Measurements from ENCODE around the gene VWC2. TPM values are rescaled to one million over a fixed set of nuclear protein-coding genes. Genes with fewer than 3 reads are reported as not detected.

Gene VWC2
- total and polyA plus RNA-seq, 2 donors (not counting 1 experiment from before 2014, with no cell fraction given), result not detected

- POLR2A ChIA-PET, result no interaction called here
- H3K27ac ChIP-seq (ENCODE audit: low read length in 2 of 2), result no peak overlapping the region
- no peak overlapping the region for H3K4me2 ChIP-seq (replicated peaks; ENCODE audit: low read depth, low read length, poor library complexity, severe bottlenecking)
Observed at GRCh38 chr7:49766966-49767365, 6.5 kb upstream of the VWC2 start.

GRCh38 chr7:49767719-49768118 lies 5.7 kb upstream of the VWC2 start:
- H3K9me3 Mint-ChIP-seq (ENCODE audit: insufficient read depth), result no peaks in the 10 kb centered on the region
- CTCF ChIA-PET, result no interaction called here

More at GRCh38 chr7:49766966-49767365, 6.5 kb upstream of the VWC2 start:
- ATAC-seq (ENCODE audit: low read depth), result no peak
- no peaks in the 10 kb centered on the region for H3K36me3 ChIP-seq (replicated peaks in 1 of 2; ENCODE audit: control extremely low read depth in 1 of 2, control insufficient read depth in 1 of 2, extremely low read depth in 1 of 2, insufficient read depth in 2 of 2, low read length in 1 of 2)
- H4K20me1 ChIP-seq (ENCODE audit: control insufficient read depth, insufficient read depth, low read length, poor library complexity, severe bottlenecking), result no peaks in the 10 kb centered on the region
- H3K27me3 ChIP-seq (replicated peaks in 1 of 4; ENCODE audit: control extremely low read depth in 1 of 4, control insufficient read depth in 3 of 4, insufficient read depth in 4 of 4, low read length in 3 of 4), result peaks cover 0 to 14% (median 2%) of the 10 kb centered on the region in 4 experiments
- CTCF ChIA-PET, result no interaction called here
- H2AFZ ChIP-seq (ENCODE audit: insufficient read depth, low read depth, low read length, poor library complexity, severe bottlenecking), result no peak overlapping the region
- Mint-ChIP-seq H3K27me3 (peaks cover 19% of the 10 kb centered on the region), H3K27ac (no peak overlapping the region), H3K9me3 (ENCODE audit: insufficient read depth) (no peaks in the 10 kb centered on the region), H3K4me1 (peaks cover 8% of the 10 kb centered on the region), H3K4me3 (no peak overlapping the region)
- H3K4me3 ChIP-seq (ENCODE audit: control extremely low read depth in 1 of 5, extremely low read depth in 1 of 5, insufficient read depth in 1 of 5, low read depth in 2 of 5, low read length in 4 of 5), result no peak overlapping the region
- no peak for DNase-seq
- H3K9me3 ChIP-seq (ENCODE audit: control extremely low read depth in 1 of 3, control insufficient read depth in 2 of 3, insufficient read depth in 1 of 3, low read length in 2 of 3), result no peaks in the 10 kb centered on the region
- H3K79me2 ChIP-seq (ENCODE audit: control insufficient read depth, insufficient read depth, low read length), result no peaks in the 10 kb centered on the region
- H3K9ac ChIP-seq (ENCODE audit: low read length), result no peak overlapping the region
- intact Hi-C loops (cut with micrococcal nuclease), result no loop called here
- TF ChIP-seq, protein P1, sequence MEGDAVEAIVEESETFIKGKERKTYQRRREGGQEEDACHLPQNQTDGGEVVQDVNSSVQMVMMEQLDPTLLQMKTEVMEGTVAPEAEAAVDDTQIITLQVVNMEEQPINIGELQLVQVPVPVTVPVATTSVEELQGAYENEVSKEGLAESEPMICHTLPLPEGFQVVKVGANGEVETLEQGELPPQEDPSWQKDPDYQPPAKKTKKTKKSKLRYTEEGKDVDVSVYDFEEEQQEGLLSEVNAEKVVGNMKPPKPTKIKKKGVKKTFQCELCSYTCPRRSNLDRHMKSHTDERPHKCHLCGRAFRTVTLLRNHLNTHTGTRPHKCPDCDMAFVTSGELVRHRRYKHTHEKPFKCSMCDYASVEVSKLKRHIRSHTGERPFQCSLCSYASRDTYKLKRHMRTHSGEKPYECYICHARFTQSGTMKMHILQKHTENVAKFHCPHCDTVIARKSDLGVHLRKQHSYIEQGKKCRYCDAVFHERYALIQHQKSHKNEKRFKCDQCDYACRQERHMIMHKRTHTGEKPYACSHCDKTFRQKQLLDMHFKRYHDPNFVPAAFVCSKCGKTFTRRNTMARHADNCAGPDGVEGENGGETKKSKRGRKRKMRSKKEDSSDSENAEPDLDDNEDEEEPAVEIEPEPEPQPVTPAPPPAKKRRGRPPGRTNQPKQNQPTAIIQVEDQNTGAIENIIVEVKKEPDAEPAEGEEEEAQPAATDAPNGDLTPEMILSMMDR (IDR thresholded peaks at IDR 0.05), result no peak
- no peak for TF ChIP-seq EZH2 (IDR thresholded peaks at IDR 0.05; ENCODE audit: borderline replicate concordance, insufficient read depth, low read depth, low read length, poor library complexity, severe bottlenecking)
- 64% methylated on average over 1 of the region's 1 CpG for WGBS (ENCODE audit: insufficient coverage)
- H3K4me1 ChIP-seq (ENCODE audit: control insufficient read depth in 2 of 2, insufficient read depth in 2 of 2, low read length in 2 of 2), result peaks cover 0 to 4% of the 10 kb centered on the region in 2 donors

More at GRCh38 chr7:49767719-49768118, 5.7 kb upstream of the VWC2 start:
- Histone ChIP-seq H3K79me2 (ENCODE audit: control insufficient read depth, insufficient read depth, low read length) (no peaks in the 10 kb centered on the region), H3K4me3 (ENCODE audit: control extremely low read depth in 1 of 5, extremely low read depth in 1 of 5, insufficient read depth in 1 of 5, low read depth in 2 of 5, low read length in 4 of 5) (no peak overlapping the region), H3K27ac (ENCODE audit: low read length in 2 of 2) (no peak overlapping the region), H2AFZ (ENCODE audit: insufficient read depth, low read depth, low read length, poor library complexity, severe bottlenecking) (no peak overlapping the region), H3K9ac (ENCODE audit: low read length) (no peak overlapping the region), H3K9me3 (ENCODE audit: control extremely low read depth in 1 of 3, control insufficient read depth in 2 of 3, insufficient read depth in 1 of 3, low read length in 2 of 3) (no peaks in the 10 kb centered on the region), H4K20me1 (ENCODE audit: control insufficient read depth, insufficient read depth, low read length, poor library complexity, severe bottlenecking) (no peaks in the 10 kb centered on the region), H3K4me2 (replicated peaks; ENCODE audit: low read depth, low read length, poor library complexity, severe bottlenecking) (no peak overlapping the region), H3K4me1 (ENCODE audit: control insufficient read depth in 2 of 2, insufficient read depth in 2 of 2, low read length in 2 of 2) (peaks cover 0 to 4% of the 10 kb centered on the region in 2 donors), H3K27me3 (replicated peaks in 1 of 4; ENCODE audit: control extremely low read depth in 1 of 4, control insufficient read depth in 3 of 4, insufficient read depth in 4 of 4, low read length in 3 of 4) (peaks cover 0 to 14% (median 5%) of the 10 kb centered on the region in 4 experiments), H3K36me3 (replicated peaks in 1 of 2; ENCODE audit: control extremely low read depth in 1 of 2, control insufficient read depth in 1 of 2, extremely low read depth in 1 of 2, insufficient read depth in 2 of 2, low read length in 1 of 2) (no peaks in the 10 kb centered on the region)
- ATAC-seq (ENCODE audit: low read depth), result no peak
- Mint-ChIP-seq H3K27ac (no peak overlapping the region), H3K4me1 (peaks cover 10% of the 10 kb centered on the region), H3K4me3 (no peak overlapping the region), H3K27me3 (peaks cover 24% of the 10 kb centered on the region)
- no peak for DNase-seq
- WGBS (ENCODE audit: insufficient coverage), result 58% methylated on average over 5 of the region's 5 CpGs
- TF ChIP-seq EZH2 (IDR thresholded peaks at IDR 0.05; ENCODE audit: borderline replicate concordance, insufficient read depth, low read depth, low read length, poor library complexity, severe bottlenecking), result no peak
- intact Hi-C loops (cut with micrococcal nuclease), result no loop called here
- POLR2A ChIA-PET, result no interaction called here
